NCI-H510A (cell line): ENCODE results near the gene COBLL1.

ENCODE experiments used
- DNase-seq: peaks from one replicate; lab custom pipeline; 2025; lab: John Stamatoyannopoulos, UW

The COBLL1 gene

GRCh38 chr2:164681009-164681408, 160.6 kb downstream of the COBLL1 start:
- no peak for DNase-seq

GRCh38 chr2:164678631-164679149, 162.9 kb downstream of the COBLL1 start:
- DNase-seq, result no peak

- no peak for DNase-seq
Observed at GRCh38 chr2:164677733-164678132, 163.9 kb downstream of the COBLL1 start.

GRCh38 chr2:164677271-164677670, 164.4 kb downstream of the COBLL1 start:
- DNase-seq, result no peak

- no peak for DNase-seq
Observed at GRCh38 chr2:164675687-164676086, 165.9 kb downstream of the COBLL1 start.

- DNase-seq, result no peak
Observed at GRCh38 chr2:164675027-164675426, 166.6 kb downstream of the COBLL1 start.

GRCh38 chr2:164671664-164672396, 169.8 kb downstream of the COBLL1 start:
- no peak for DNase-seq

GRCh38 chr2:164669291-164669690, 172.3 kb downstream of the COBLL1 start:
- no peak for DNase-seq

GRCh38 chr2:164667566-164667965, 174.1 kb downstream of the COBLL1 start:
- no peak for DNase-seq

- no peak for DNase-seq
Observed at GRCh38 chr2:164664070-164664469, 177.6 kb downstream of the COBLL1 start.

- DNase-seq, result no peak
Observed at GRCh38 chr2:164662868-164663631, 178.6 kb downstream of the COBLL1 start.

- no peak for DNase-seq
Observed at GRCh38 chr2:164662066-164662465, 179.6 kb downstream of the COBLL1 start.

GRCh38 chr2:164661349-164661748, 180.3 kb downstream of the COBLL1 start:
- no peak for DNase-seq

- DNase-seq, result no peak
Observed at GRCh38 chr2:164657129-164657528, 184.5 kb downstream of the COBLL1 start.

GRCh38 chr2:164655750-164656149, 185.9 kb downstream of the COBLL1 start:
- no peak for DNase-seq

- DNase-seq, result no peak
Observed at GRCh38 chr2:164655336-164655735, 186.3 kb downstream of the COBLL1 start.

- no peak for DNase-seq
Observed at GRCh38 chr2:164651361-164651760, 190.3 kb downstream of the COBLL1 start.

- no peak for DNase-seq
Observed at GRCh38 chr2:164644036-164644700, 197.5 kb downstream of the COBLL1 start.

GRCh38 chr2:164642946-164643555, 198.6 kb downstream of the COBLL1 start:
- DNase-seq, result no peak

- DNase-seq, result no peak
Observed at GRCh38 chr2:164642268-164642667, 199.4 kb downstream of the COBLL1 start.
